ACC112 (cell line): Measurements from ENCODE around the gene TOMM6.

Experiments
- H2AFZ ChIP-seq: fragments of 200-600 bp; sonication (generic); one replicate; pipeline ENCODE4 v1.6.0; 2017; ENCODE audit warnings: antibody characterized with exemption, low read length; ENCODE audit not compliant: unreplicated experiment
- H3K27ac ChIP-seq: fragments of 200-600 bp; sonication (generic); 2 replicates; pipeline ENCODE4 v1.5.1; 2014; ENCODE audit warnings: low read depth, mild to moderate bottlenecking, antibody characterized with exemption, low read length, moderate library complexity
- H3K27me3 ChIP-seq: fragments of 200-600 bp; sonication (generic); 2 replicates; pipeline ENCODE4 v1.6.1; 2014; ENCODE audit warnings: mild to moderate bottlenecking, antibody characterized with exemption, low read length, moderate library complexity, mixed read lengths; ENCODE audit not compliant: insufficient read depth
- H3K36me3 ChIP-seq: fragments of 200-600 bp; sonication (generic); 2 replicates; pipeline ENCODE4 v1.6.1; 2016; ENCODE audit warnings: mild to moderate bottlenecking, antibody characterized with exemption, low read length, moderate library complexity, mixed read lengths; ENCODE audit not compliant: insufficient read depth
- H3K4me1 ChIP-seq: fragments of 200-600 bp; sonication (generic); one replicate; pipeline ENCODE4 v1.6.1; 2016; ENCODE audit warnings: low read length, mixed read lengths; ENCODE audit not compliant: insufficient read depth, unreplicated experiment, control insufficient read depth
- H3K4me3 ChIP-seq: fragments of 200-600 bp; sonication (generic); 2 replicates; pipeline ENCODE4 v1.5.1; 2014; ENCODE audit warnings: mild to moderate bottlenecking, low read depth, low read length
- H3K79me2 ChIP-seq: fragments of 200-600 bp; sonication (generic); one replicate; pipeline ENCODE4 v1.6.0; 2016; ENCODE audit warnings: low read length; ENCODE audit not compliant: control insufficient read depth, unreplicated experiment, insufficient read depth

Gene TOMM6

GRCh38 chr6:41748542-41748941 lies 39.0 kb upstream of the TOMM6 start:
- Histone ChIP-seq H3K4me1 (peaks cover 4% of the 10 kb centered on the region), H3K27ac (no peak overlapping the region), H2AFZ (no peak overlapping the region), H3K27me3 (peaks cover 3% of the 10 kb centered on the region; the same call in 1 of the 2 replicates), H3K79me2 (no peaks in the 10 kb centered on the region), H3K4me3 (no peak overlapping the region), H3K36me3 (no peaks in the 10 kb centered on the region)

GRCh38 chr6:41750374-41750773 lies 37.1 kb upstream of the TOMM6 start:
- no peak overlapping the region for H3K4me3 ChIP-seq
- H2AFZ ChIP-seq = no peak overlapping the region
- H3K27ac ChIP-seq = no peak overlapping the region
- H3K79me2 ChIP-seq = no peaks in the 10 kb centered on the region
- peaks cover 4% of the 10 kb centered on the region for H3K4me1 ChIP-seq
- H3K36me3 ChIP-seq = no peaks in the 10 kb centered on the region
- peaks cover 15% of the 10 kb centered on the region; the same call in 1 of the 2 replicates for H3K27me3 ChIP-seq

- Histone ChIP-seq H3K36me3 (no peaks in the 10 kb centered on the region), H2AFZ (no peak overlapping the region), H3K27ac (no peak overlapping the region), H3K27me3 (peaks cover 20% of the 10 kb centered on the region; the same call in 1 of the 2 replicates), H3K4me1 (no peaks in the 10 kb centered on the region), H3K79me2 (no peaks in the 10 kb centered on the region), H3K4me3 (no peak overlapping the region)
These were observed 31.6 kb upstream of the TOMM6 start for GRCh38 chr6:41755895-41756294.

- peaks cover 20% of the 10 kb centered on the region; the same call in 1 of the 2 replicates for H3K27me3 ChIP-seq
- H3K27ac ChIP-seq = no peak overlapping the region
- no peak overlapping the region for H2AFZ ChIP-seq
- no peaks in the 10 kb centered on the region for H3K36me3 ChIP-seq
- H3K79me2 ChIP-seq = no peaks in the 10 kb centered on the region
- no peaks in the 10 kb centered on the region for H3K4me1 ChIP-seq
- no peak overlapping the region for H3K4me3 ChIP-seq
These were observed 31.1 kb upstream of the TOMM6 start for GRCh38 chr6:41756354-41756753.

- Histone ChIP-seq H3K27ac (no peak overlapping the region), H3K4me1 (no peaks in the 10 kb centered on the region), H3K4me3 (no peak overlapping the region), H3K36me3 (no peaks in the 10 kb centered on the region), H3K27me3 (peaks cover 20% of the 10 kb centered on the region; the same call in 1 of the 2 replicates), H3K79me2 (no peaks in the 10 kb centered on the region), H2AFZ (no peak overlapping the region)
These were observed 30.2 kb upstream of the TOMM6 start for GRCh38 chr6:41757271-41757670.

GRCh38 chr6:41757931-41758640 lies 29.4 kb upstream of the TOMM6 start:
- H3K27ac ChIP-seq = no peak overlapping the region
- peaks cover 20% of the 10 kb centered on the region; the same call in 1 of the 2 replicates for H3K27me3 ChIP-seq
- H3K79me2 ChIP-seq = no peaks in the 10 kb centered on the region
- no peak overlapping the region for H3K4me3 ChIP-seq
- H2AFZ ChIP-seq = no peak overlapping the region
- H3K4me1 ChIP-seq = no peaks in the 10 kb centered on the region
- H3K36me3 ChIP-seq = no peaks in the 10 kb centered on the region

GRCh38 chr6:41758641-41759035 lies 28.9 kb upstream of the TOMM6 start:
- Histone ChIP-seq H2AFZ (no peak overlapping the region), H3K27me3 (peaks cover 17% of the 10 kb centered on the region; the same call in 1 of the 2 replicates), H3K79me2 (no peaks in the 10 kb centered on the region), H3K4me1 (no peaks in the 10 kb centered on the region), H3K27ac (no peak overlapping the region), H3K4me3 (no peak overlapping the region), H3K36me3 (no peaks in the 10 kb centered on the region)

- Histone ChIP-seq H3K36me3 (no peaks in the 10 kb centered on the region), H3K79me2 (no peaks in the 10 kb centered on the region), H3K27me3 (peaks cover 10% of the 10 kb centered on the region; the same call in 1 of the 2 replicates), H3K4me1 (no peaks in the 10 kb centered on the region), H3K4me3 (no peak overlapping the region), H3K27ac (no peak overlapping the region), H2AFZ (no peak overlapping the region)
These were observed 28.2 kb upstream of the TOMM6 start for GRCh38 chr6:41759106-41759904.

- H3K4me1 ChIP-seq = no peaks in the 10 kb centered on the region
- peaks cover 6% of the 10 kb centered on the region; the same call in 1 of the 2 replicates for H3K27me3 ChIP-seq
- H3K4me3 ChIP-seq = no peak overlapping the region
- no peaks in the 10 kb centered on the region for H3K79me2 ChIP-seq
- H3K36me3 ChIP-seq = no peaks in the 10 kb centered on the region
- no peak overlapping the region for H3K27ac ChIP-seq
- H2AFZ ChIP-seq = no peak overlapping the region
These were observed 27.5 kb upstream of the TOMM6 start for GRCh38 chr6:41759905-41760579.

- H3K4me3 ChIP-seq = no peak overlapping the region
- no peak overlapping the region for H2AFZ ChIP-seq
- H3K36me3 ChIP-seq = no peaks in the 10 kb centered on the region
- H3K4me1 ChIP-seq = no peaks in the 10 kb centered on the region
- H3K79me2 ChIP-seq = no peaks in the 10 kb centered on the region
- no peaks in the 10 kb centered on the region for H3K27me3 ChIP-seq
- H3K27ac ChIP-seq = no peak overlapping the region
These were observed 24.0 kb upstream of the TOMM6 start for GRCh38 chr6:41763470-41763869.
